Measurements from ENCODE around the gene SCARB1.

DNA sequence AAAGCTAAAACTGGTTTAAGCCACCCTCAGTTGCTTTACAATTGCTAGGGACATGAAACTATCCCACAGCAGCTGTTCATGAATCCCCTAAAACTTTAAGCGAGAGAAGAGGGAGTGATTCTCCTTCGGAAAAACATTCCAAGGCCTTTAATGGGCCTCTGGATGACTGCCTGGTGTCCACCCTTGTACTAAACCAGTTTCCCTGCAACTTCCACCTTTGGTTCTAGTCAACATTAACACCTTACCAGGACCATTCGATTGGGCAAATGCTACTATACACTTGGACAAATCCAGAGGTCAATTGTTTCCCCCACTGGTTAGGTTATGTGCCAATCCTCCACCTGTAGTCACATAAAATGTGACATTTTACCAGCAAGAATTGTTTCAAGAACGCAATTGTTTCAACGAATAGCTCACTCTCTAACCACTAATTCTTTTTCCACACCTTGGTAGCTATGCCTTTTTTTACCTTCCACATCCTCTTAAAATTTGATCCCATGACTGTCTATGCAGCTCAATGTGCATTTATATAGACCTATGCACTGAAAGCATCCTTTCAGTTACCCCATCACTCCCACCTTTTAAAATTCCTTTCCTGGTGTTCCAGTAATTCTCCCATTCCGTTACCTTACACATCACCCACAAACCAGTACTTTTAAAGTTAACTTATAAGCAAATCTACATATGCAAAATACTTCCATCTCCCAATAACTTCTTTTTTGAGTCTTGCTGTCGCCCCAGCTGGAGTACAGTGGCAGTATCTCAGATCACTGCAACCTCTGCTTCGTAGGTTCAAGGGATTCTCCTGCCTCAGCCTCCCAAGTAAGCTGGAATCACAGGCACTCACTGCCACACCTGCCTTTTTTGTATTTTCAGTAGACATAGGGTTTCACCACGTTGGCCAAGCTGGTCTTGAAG lies 47.2 kb upstream of the SCARB1 start:
- no peak for TF ChIP-seq EP300 (IDR thresholded peaks at IDR 0.05; ENCODE audit: borderline replicate concordance)
- TF ChIP-seq TAF1 (IDR thresholded peaks at IDR 0.05; ENCODE audit: low read depth) = no peak
- TF ChIP-seq, protein P1, sequence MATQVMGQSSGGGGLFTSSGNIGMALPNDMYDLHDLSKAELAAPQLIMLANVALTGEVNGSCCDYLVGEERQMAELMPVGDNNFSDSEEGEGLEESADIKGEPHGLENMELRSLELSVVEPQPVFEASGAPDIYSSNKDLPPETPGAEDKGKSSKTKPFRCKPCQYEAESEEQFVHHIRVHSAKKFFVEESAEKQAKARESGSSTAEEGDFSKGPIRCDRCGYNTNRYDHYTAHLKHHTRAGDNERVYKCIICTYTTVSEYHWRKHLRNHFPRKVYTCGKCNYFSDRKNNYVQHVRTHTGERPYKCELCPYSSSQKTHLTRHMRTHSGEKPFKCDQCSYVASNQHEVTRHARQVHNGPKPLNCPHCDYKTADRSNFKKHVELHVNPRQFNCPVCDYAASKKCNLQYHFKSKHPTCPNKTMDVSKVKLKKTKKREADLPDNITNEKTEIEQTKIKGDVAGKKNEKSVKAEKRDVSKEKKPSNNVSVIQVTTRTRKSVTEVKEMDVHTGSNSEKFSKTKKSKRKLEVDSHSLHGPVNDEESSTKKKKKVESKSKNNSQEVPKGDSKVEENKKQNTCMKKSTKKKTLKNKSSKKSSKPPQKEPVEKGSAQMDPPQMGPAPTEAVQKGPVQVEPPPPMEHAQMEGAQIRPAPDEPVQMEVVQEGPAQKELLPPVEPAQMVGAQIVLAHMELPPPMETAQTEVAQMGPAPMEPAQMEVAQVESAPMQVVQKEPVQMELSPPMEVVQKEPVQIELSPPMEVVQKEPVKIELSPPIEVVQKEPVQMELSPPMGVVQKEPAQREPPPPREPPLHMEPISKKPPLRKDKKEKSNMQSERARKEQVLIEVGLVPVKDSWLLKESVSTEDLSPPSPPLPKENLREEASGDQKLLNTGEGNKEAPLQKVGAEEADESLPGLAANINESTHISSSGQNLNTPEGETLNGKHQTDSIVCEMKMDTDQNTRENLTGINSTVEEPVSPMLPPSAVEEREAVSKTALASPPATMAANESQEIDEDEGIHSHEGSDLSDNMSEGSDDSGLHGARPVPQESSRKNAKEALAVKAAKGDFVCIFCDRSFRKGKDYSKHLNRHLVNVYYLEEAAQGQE (IDR thresholded peaks at IDR 0.05; ENCODE audit: low read depth) = no peak
- no peak for TF ChIP-seq EGR1 (IDR thresholded peaks at IDR 0.05)
- no peak for TF ChIP-seq ZBTB7A (IDR thresholded peaks at IDR 0.05; ENCODE audit: low read depth)
- no peak for TF ChIP-seq RAD21 (IDR thresholded peaks at IDR 0.05; ENCODE audit: low read depth)
- TF ChIP-seq, protein P2, sequence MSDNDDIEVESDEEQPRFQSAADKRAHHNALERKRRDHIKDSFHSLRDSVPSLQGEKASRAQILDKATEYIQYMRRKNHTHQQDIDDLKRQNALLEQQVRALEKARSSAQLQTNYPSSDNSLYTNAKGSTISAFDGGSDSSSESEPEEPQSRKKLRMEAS (IDR thresholded peaks at IDR 0.05) = no peak
- TF ChIP-seq CEBPB (IDR thresholded peaks at IDR 0.05) = no peak
- TF ChIP-seq, protein P3, sequence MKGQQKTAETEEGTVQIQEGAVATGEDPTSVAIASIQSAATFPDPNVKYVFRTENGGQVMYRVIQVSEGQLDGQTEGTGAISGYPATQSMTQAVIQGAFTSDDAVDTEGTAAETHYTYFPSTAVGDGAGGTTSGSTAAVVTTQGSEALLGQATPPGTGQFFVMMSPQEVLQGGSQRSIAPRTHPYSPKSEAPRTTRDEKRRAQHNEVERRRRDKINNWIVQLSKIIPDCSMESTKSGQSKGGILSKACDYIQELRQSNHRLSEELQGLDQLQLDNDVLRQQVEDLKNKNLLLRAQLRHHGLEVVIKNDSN (IDR thresholded peaks at IDR 0.05) = no peak
- no peak for TF ChIP-seq FOXM1 (IDR thresholded peaks at IDR 0.05; ENCODE audit: borderline replicate concordance, low read depth)
- TF ChIP-seq TCF12 (IDR thresholded peaks at IDR 0.05; ENCODE audit: low read depth) = no peak
- no peak for TF ChIP-seq YY1 (IDR thresholded peaks at IDR 0.05; ENCODE audit: low read depth)

Data from Ishikawa (cell line).